ENCODE measurements around the gene FBXO28. TPM values are rescaled to one million over a fixed set of nuclear protein-coding genes. Genes with fewer than 3 reads are reported as not detected.

FBXO28 gene
- total and polyA plus RNA-seq, 2 experiments from 2014 or later, result 14.9 to 31.8 TPM

DNA sequence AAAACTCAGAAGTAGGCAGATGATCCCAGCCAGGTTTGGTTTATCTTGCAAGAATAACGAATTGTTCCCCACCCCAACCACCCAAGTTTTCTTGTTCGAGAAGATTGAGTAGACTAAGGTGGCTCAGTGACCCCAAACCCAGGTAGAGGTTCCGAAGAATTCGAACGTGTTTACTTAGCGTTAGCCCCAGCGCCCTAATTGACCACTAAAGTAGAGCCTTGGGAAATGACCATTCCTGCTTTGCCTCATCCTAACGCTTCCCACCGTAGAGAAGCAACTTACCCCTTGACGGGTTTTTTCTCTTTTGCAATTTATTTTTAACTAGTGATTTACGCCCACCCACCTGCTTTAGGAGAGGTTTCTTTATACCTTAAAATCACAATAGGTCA is 870 bp downstream of the FBXO28 start:
- Histone ChIP-seq H3K27ac (peak overlapping the region; percentile 78), H3K9ac (peak overlapping the region; percentile 95), H3K4me2 (ENCODE audit: unreplicated experiment) (peak overlapping the region; percentile 95), H3K36me3 (ENCODE audit: low read depth) (peaks cover 4% of the 10 kb centered on the region; the same call in 1 of the 2 replicates), H3K79me2 (ENCODE audit: insufficient read depth) (peaks cover 68% of the 10 kb centered on the region), H3K4me3 (peak overlapping the region; percentile 93), H3K9me3 (ENCODE audit: low read depth) (no peaks in the 10 kb centered on the region), H3F3A (ENCODE audit: insufficient read depth) (peaks cover 5% of the 10 kb centered on the region), H2AFZ (peak overlapping the region; percentile 94), H3K27me3 (replicated peaks; ENCODE audit: insufficient read depth) (no peaks in the 10 kb centered on the region), H3K4me1 (ENCODE audit: insufficient read depth) (peaks cover 12% of the 10 kb centered on the region), H3K9me2 (ENCODE audit: insufficient read depth) (no peaks in the 10 kb centered on the region), H4K20me1 (ENCODE audit: insufficient read depth) (0 out of 2 replicates have a peak, but pooled peaks cover 4% of the 10 kb centered on the region)
- TF ChIP-seq EZH2 (IDR thresholded peaks at IDR 0.05; ENCODE audit: insufficient read depth, poor library complexity, severe bottlenecking), result no peak
- 3 to 4% methylated on average over 11 of the region's 11 CpGs for WGBS, 2 experiments (ENCODE audit: low coverage in 1 of 2, low lambda C conversion rate in 2 of 2, missing lambda C conversion rate in 2 of 2)
- peak; percentile 52 for DNase-seq
- in situ Hi-C loops (cut with MboI), result no loop called here

DNA sequence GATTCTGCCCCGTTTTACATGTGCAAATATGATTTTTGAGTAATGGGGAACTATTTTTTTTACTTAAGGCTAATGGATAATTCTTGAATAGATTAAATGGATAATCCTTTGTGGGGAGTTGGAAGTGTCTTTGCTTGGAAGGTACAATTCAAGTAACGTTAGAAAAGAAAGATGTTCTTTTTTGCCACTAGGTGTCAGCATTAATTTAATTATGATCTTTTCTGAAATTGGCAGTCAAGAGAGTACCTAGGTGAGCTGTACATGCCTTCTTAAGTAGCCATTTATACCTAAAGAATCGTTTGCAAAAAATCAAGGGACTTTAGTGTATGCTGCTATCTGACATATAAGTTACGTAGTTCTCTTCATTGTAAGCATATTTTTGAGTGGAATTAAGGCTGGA is 2.2 kb downstream of the FBXO28 start:
- no peaks in the 10 kb centered on the region for H3K27me3 ChIP-seq (replicated peaks; ENCODE audit: insufficient read depth)
- WGBS, 2 experiments (ENCODE audit: low coverage in 1 of 2, low lambda C conversion rate in 2 of 2, missing lambda C conversion rate in 2 of 2), result 3 to 5% methylated on average over 4 of the region's 4 CpGs
- no peaks in the 10 kb centered on the region for H3K9me2 ChIP-seq (ENCODE audit: insufficient read depth)
- DNase-seq, result peak; percentile 73
- TF ChIP-seq EZH2phosphoT487 (IDR thresholded peaks at IDR 0.05; ENCODE audit: insufficient read depth, low read depth) (no peak), EZH2 (IDR thresholded peaks at IDR 0.05; ENCODE audit: insufficient read depth, poor library complexity, severe bottlenecking) (no peak)
- peak overlapping the region; percentile 93 for H3K4me3 ChIP-seq
- H4K20me1 ChIP-seq (ENCODE audit: insufficient read depth), result 0 out of 2 replicates have a peak, but pooled peaks cover 4% of the 10 kb centered on the region
- H3K79me2 ChIP-seq (ENCODE audit: insufficient read depth), result peaks cover 81% of the 10 kb centered on the region
- in situ Hi-C loops (cut with MboI), result no loop called here
- H3K9me3 ChIP-seq (ENCODE audit: low read depth), result no peaks in the 10 kb centered on the region
- peak overlapping the region; percentile 95 for H3K4me2 ChIP-seq (ENCODE audit: unreplicated experiment)
- peaks cover 4% of the 10 kb centered on the region; the same call in 1 of the 2 replicates for H3K36me3 ChIP-seq (ENCODE audit: low read depth)
- H2AFZ ChIP-seq, result no peak overlapping the region
- peaks cover 12% of the 10 kb centered on the region for H3K4me1 ChIP-seq (ENCODE audit: insufficient read depth)
- H3K9ac ChIP-seq, result peak overlapping the region; percentile 95
- no peak overlapping the region for H3K27ac ChIP-seq
- peaks cover 5% of the 10 kb centered on the region for H3F3A ChIP-seq (ENCODE audit: insufficient read depth)

- in situ Hi-C loops (cut with MboI), result no loop called here
- Histone ChIP-seq H3K9me3 (ENCODE audit: low read depth) (no peaks in the 10 kb centered on the region), H4K20me1 (ENCODE audit: insufficient read depth) (peaks cover 10% of the 10 kb centered on the region; the same call in 1 of the 2 replicates), H3K79me2 (ENCODE audit: insufficient read depth) (peaks cover 100% of the 10 kb centered on the region), H3K4me3 (no peak overlapping the region), H2AFZ (no peak overlapping the region), H3K9me2 (ENCODE audit: insufficient read depth) (no peaks in the 10 kb centered on the region), H3K9ac (no peak overlapping the region), H3K4me2 (ENCODE audit: unreplicated experiment) (no peak overlapping the region), H3K27me3 (replicated peaks; ENCODE audit: insufficient read depth) (no peaks in the 10 kb centered on the region), H3F3A (ENCODE audit: insufficient read depth) (peaks cover 5% of the 10 kb centered on the region), H3K27ac (no peak overlapping the region), H3K36me3 (ENCODE audit: low read depth) (peaks cover 4% of the 10 kb centered on the region; the same call in 1 of the 2 replicates), H3K4me1 (ENCODE audit: insufficient read depth) (peaks cover 12% of the 10 kb centered on the region)
- WGBS, 2 experiments (ENCODE audit: low coverage in 1 of 2, low lambda C conversion rate in 2 of 2, missing lambda C conversion rate in 2 of 2), result 52 to 77% methylated on average over 1 of the region's 1 CpG
- TF ChIP-seq EZH2 (IDR thresholded peaks at IDR 0.05; ENCODE audit: insufficient read depth, poor library complexity, severe bottlenecking) (no peak), EZH2phosphoT487 (IDR thresholded peaks at IDR 0.05; ENCODE audit: insufficient read depth, low read depth) (no peak)
- DNase-seq, result no peak
Measured at GRCh38 chr1:224118688-224119087, 4.8 kb downstream of the FBXO28 start.

DNA sequence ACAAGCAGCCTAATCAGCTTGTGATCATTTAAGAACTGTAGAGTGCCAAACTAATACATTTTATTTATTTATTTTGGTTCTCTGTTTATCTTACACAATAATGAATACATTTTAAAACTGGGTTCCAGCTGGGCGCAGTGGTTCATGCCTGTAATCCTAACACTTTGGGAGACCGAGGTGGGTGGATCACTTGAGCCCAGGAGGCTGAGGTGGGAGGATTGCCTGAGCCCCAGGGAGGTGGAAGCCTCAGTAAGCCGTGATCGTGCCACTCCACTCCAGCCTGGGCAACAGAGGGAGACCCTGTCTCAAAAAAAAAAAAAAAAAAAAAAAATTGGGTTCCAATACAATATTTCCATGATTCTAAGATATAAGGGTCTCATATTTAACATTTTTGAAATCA is 9.2 kb downstream of the FBXO28 start:
- 98% methylated on average over 4 of the region's 4 CpGs for WGBS, 2 experiments (ENCODE audit: low coverage in 1 of 2, low lambda C conversion rate in 2 of 2, missing lambda C conversion rate in 2 of 2)
- Histone ChIP-seq H3K4me3 (no peak overlapping the region), H3K9me2 (ENCODE audit: insufficient read depth) (no peaks in the 10 kb centered on the region), H3K27me3 (replicated peaks; ENCODE audit: insufficient read depth) (no peaks in the 10 kb centered on the region), H3K9me3 (ENCODE audit: low read depth) (no peaks in the 10 kb centered on the region), H3K4me1 (ENCODE audit: insufficient read depth) (peaks cover 12% of the 10 kb centered on the region), H4K20me1 (ENCODE audit: insufficient read depth) (peaks cover 18% of the 10 kb centered on the region), H3K79me2 (ENCODE audit: insufficient read depth) (peaks cover 98% of the 10 kb centered on the region), H3K4me2 (ENCODE audit: unreplicated experiment) (no peak overlapping the region), H3F3A (ENCODE audit: insufficient read depth) (peaks cover 12% of the 10 kb centered on the region; the same call in 1 of the 2 replicates), H3K27ac (no peak overlapping the region), H3K9ac (no peak overlapping the region), H2AFZ (no peak overlapping the region), H3K36me3 (ENCODE audit: low read depth) (peaks cover 4% of the 10 kb centered on the region; the same call in 1 of the 2 replicates)
- DNase-seq, result no peak
- TF ChIP-seq EZH2 (IDR thresholded peaks at IDR 0.05; ENCODE audit: insufficient read depth, poor library complexity, severe bottlenecking), result no peak
- no peak for TF ChIP-seq EZH2phosphoT487 (IDR thresholded peaks at IDR 0.05; ENCODE audit: insufficient read depth, low read depth)
- in situ Hi-C loops (cut with MboI), result loop anchor here (10.0 kb wide), 1 partner anchor 212 kb away; the partner anchor contains the start of gene NVL
